HEK293T (cell line): ENCODE results near the gene BEND7.
A peak's percentile ranks its signal among the peaks of the same experiment; 100 is the strongest.

ENCODE experiments used
- CTCF ChIA-PET: fragments of 350-600 bp; formaldehyde crosslinking; extraction: SDS; loops from one replicate; lab custom pipeline; 2021; ENCODE audit warnings: antibody characterized with exemption, inconsistent platforms; lab: Yijun Ruan, JAX
- POLR2A ChIA-PET: fragments of 350-600 bp; formaldehyde crosslinking; extraction: SDS; loops from one replicate; lab custom pipeline; 2020; ENCODE audit warnings: antibody characterized with exemption, inconsistent platforms; lab: Yijun Ruan, JAX
- DNase-seq: peaks from one replicate; pipeline ENCODE4 v3.0.0; 2012; ENCODE audit warnings: mixed read lengths; ENCODE audit errors: extremely low spot score
- ARNT ChIP-seq: fragments of 450-650 bp; IDR thresholded peaks from 2 replicates; pipeline ENCODE4 v1.6.1; 2017; ENCODE audit warnings: mild to moderate bottlenecking
- BHLHE40 ChIP-seq: fragments of 450-650 bp; IDR thresholded peaks from 2 replicates; pipeline ENCODE4 v1.6.1; 2016; ENCODE audit warnings: mild to moderate bottlenecking, moderate library complexity, borderline replicate concordance
- CTBP1 ChIP-seq: fragments of 450-650 bp; IDR thresholded peaks from 2 replicates; pipeline ENCODE4 v1.6.1; 2016; ENCODE audit warnings: borderline replicate concordance
- ELF4 ChIP-seq: fragments of 450-650 bp; IDR thresholded peaks from 2 replicates; pipeline ENCODE4 v1.6.1; 2017; ENCODE audit warnings: antibody characterized with exemption
- FOXA1 ChIP-seq: fragments of 450-650 bp; IDR thresholded peaks from 2 replicates; pipeline ENCODE4 v1.6.1; 2016; ENCODE audit warnings: mild to moderate bottlenecking
- FOXK2 ChIP-seq: fragments of 450-650 bp; IDR thresholded peaks from 2 replicates; pipeline ENCODE4 v1.6.1; 2016; ENCODE audit warnings: mild to moderate bottlenecking
- FOXM1 ChIP-seq: fragments of 450-650 bp; IDR thresholded peaks from 2 replicates; pipeline ENCODE4 v1.6.1; 2017; ENCODE audit warnings: mild to moderate bottlenecking, borderline replicate concordance
- HDGF ChIP-seq: fragments of 450-650 bp; IDR thresholded peaks from 2 replicates; pipeline ENCODE4 v1.6.1; 2017; ENCODE audit warnings: antibody characterized with exemption, borderline replicate concordance
- L3MBTL2 ChIP-seq: fragments of 450-650 bp; conservative IDR thresholded peaks from 2 replicates; pipeline ENCODE4 v1.6.1; 2016; ENCODE audit warnings: mild to moderate bottlenecking
- LEF1 ChIP-seq: fragments of 450-650 bp; IDR thresholded peaks from 2 replicates; pipeline ENCODE4 v1.6.1; 2017; ENCODE audit warnings: mild to moderate bottlenecking, borderline replicate concordance
- NFRKB ChIP-seq: fragments of 450-650 bp; IDR thresholded peaks from 2 replicates; pipeline ENCODE4 v1.6.1; 2016; ENCODE audit warnings: mild to moderate bottlenecking, moderate library complexity
- SP1 ChIP-seq: fragments of 450-650 bp; IDR thresholded peaks from 2 replicates; pipeline ENCODE4 v1.6.1; 2017
- SUZ12 ChIP-seq: fragments of 450-650 bp; IDR thresholded peaks from 2 replicates; pipeline ENCODE4 v1.6.1; 2016; ENCODE audit warnings: mild to moderate bottlenecking
- TARDBP ChIP-seq: fragments of 450-650 bp; IDR thresholded peaks from 2 replicates; pipeline ENCODE4 v1.6.1; 2016
- ZNF384 ChIP-seq: fragments of 450-650 bp; IDR thresholded peaks from 2 replicates; pipeline ENCODE4 v1.6.1; 2016
- TF ChIP-seq, protein P1 (sequence below): fragments of 450-650 bp; IDR thresholded peaks from 2 replicates; pipeline ENCODE4 v1.6.1; 2016

The BEND7 gene

DNA sequence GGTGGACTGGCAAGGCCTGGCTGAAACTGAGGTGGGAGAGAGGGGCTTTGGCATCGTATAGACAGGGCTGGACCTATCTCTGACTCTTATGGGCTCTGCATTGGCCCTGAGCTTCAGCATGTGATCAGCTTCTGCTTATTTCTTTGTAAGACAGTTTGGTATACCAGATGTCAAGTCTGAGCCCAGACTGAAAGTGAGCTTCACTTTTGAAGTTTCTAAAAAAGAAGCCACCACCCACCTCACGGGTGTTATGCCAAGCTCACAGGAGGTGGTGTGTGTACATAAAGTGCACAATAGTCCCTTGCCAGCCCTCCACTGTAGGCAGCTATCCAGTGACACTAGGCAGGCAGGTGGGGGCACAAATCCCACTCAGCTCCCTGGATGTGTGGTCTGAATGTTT lies 112.1 kb downstream of the BEND7 start:
- TF ChIP-seq TARDBP: no peak
- TF ChIP-seq FOXA1: no peak
- TF ChIP-seq FOXM1: no peak
- TF ChIP-seq BHLHE40: no peak
- no peak for TF ChIP-seq ELF4
- TF ChIP-seq ZNF384: no peak
- TF ChIP-seq NFRKB: no peak
- POLR2A ChIA-PET: no interaction called here
- no peak for DNase-seq
- CTCF ChIA-PET: interaction anchor here (1.0 kb wide), 1 partner anchor 24 kb away, joined by 5 read pairs; no protein-coding TSS in a partner anchor

DNA sequence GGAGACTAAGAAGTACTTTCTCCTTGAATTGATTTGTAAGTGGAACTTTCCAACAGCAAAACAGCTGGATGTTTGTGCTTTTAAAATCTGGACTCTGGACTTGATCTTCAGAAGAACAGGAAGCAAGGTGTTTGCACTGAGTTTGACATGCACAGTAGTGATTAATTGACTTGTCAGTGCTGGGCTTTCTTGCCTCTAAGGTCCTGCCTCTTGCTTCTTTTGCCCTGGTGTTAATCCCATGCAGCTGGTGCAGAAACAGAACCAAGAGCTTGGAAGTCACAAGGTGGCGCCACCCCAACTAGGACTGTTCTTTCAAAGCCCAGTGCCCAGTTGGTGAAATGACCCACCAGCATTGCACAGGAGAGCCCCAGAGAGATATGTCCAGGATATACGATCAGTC lies 114.0 kb downstream of the BEND7 start:
- CTCF ChIA-PET: interaction anchor here (1.2 kb wide), 1 partner anchor 43 kb away, joined by 3 read pairs; no protein-coding TSS in a partner anchor

DNA sequence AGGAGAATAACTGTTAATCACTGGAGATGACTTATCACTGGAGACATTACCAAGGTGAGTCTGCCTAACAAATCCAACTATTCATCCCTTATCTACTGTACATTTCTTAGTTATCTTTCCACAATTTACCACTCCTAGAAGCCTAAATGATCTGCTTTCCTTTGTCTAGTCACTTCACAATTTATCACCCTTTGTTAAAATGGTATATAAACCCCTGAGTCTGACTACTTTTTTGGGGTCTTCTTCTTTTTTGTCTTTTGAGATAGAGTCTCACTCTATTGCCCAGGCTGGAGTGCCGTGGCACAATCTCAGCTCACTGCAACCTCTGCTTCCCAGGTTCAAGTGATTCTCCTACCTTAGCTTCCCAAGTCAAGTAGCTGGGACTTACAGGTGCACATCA lies 114.7 kb downstream of the BEND7 start:
- CTCF ChIA-PET: interaction anchor here (1.2 kb wide), 1 partner anchor 42 kb away, joined by 3 read pairs; no protein-coding TSS in a partner anchor
- DNase-seq: no peak
- POLR2A ChIA-PET: no interaction called here
- TF ChIP-seq ZNF384: no peak
- TF ChIP-seq FOXM1: no peak
- no peak for TF ChIP-seq LEF1
- no peak for TF ChIP-seq ARNT
- TF ChIP-seq, protein P1, sequence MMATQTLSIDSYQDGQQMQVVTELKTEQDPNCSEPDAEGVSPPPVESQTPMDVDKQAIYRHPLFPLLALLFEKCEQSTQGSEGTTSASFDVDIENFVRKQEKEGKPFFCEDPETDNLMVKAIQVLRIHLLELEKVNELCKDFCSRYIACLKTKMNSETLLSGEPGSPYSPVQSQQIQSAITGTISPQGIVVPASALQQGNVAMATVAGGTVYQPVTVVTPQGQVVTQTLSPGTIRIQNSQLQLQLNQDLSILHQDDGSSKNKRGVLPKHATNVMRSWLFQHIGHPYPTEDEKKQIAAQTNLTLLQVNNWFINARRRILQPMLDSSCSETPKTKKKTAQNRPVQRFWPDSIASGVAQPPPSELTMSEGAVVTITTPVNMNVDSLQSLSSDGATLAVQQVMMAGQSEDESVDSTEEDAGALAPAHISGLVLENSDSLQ: no peak
- no peak for TF ChIP-seq SP1
- no peak for TF ChIP-seq FOXK2

More for the DNA sequence above, 114.0 kb downstream of the BEND7 start:
- TF ChIP-seq BHLHE40 (no peak), FOXM1 (no peak), SP1 (no peak), CTBP1 (no peak), ZNF384 (no peak), L3MBTL2 (no peak), LEF1 (no peak), ELF4 (no peak), FOXK2 (no peak), NFRKB (no peak), SUZ12 (no peak), ARNT (no peak), HDGF (no peak)
- TF ChIP-seq, protein P1: no peak
- POLR2A ChIA-PET: no interaction called here
- DNase-seq: peak; percentile 45

DNA sequence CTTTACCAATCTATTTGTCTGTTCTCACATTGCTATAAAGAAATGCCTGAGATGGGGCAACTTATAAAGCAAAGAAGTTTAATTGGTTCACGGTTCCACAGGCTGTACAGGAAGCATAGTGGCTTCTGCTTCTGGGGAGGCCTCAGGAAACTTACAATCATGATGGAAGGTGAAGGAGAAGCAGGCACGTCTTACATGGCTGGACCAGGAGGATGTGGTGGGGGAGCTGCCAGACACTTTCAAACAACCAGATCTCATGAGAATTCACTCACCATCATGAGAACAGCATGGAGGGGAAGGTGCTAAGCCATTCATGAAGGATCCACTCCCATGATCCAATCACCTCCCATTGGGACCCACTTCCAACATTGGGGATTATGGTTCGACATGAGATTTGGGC lies 115.9 kb downstream of the BEND7 start:
- CTCF ChIA-PET: interaction anchor here (0.6 kb wide), 1 partner anchor 31 kb away, joined by 4 read pairs; no protein-coding TSS in a partner anchor
- DNase-seq: no peak
- POLR2A ChIA-PET: no interaction called here
- TF ChIP-seq L3MBTL2 (no peak), BHLHE40 (no peak), FOXA1 (no peak), FOXK2 (no peak), SP1 (no peak), HDGF (no peak)
- TF ChIP-seq, protein P1: no peak

DNA sequence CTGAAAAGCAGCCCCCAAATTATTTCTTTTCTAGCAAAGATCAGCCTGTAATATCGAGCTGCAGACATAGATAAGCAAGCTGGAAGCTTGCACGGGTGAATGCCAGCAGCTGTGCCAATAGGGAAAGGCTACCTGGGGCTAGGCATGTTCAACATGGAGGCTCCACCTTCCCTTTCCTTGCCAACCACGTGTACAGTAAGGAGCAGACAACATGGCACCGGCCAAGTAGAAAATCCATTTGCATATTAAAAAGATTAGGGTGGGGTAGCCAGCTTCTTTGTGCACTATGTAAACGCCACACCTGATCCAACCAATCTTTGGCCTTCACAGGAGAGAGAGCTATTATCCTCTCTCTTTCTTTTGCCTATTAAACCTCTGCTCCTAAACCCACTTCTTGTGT lies 124.0 kb downstream of the BEND7 start:
- CTCF ChIA-PET: interaction anchor here (1.1 kb wide), 2 partner anchors 36 to 132 kb away, joined by 3 read pairs; no protein-coding TSS in a partner anchor

More for the DNA sequence above, 124.0 kb downstream of the BEND7 start:
- no peak for DNase-seq
- POLR2A ChIA-PET: interaction anchor here (1.1 to 1.2 kb wide), 2 partner anchors 16 to 133 kb away, joined by 3 read pairs; no protein-coding TSS in a partner anchor
- no peak for TF ChIP-seq ARNT
- no peak for TF ChIP-seq HDGF
- no peak for TF ChIP-seq L3MBTL2
- no peak for TF ChIP-seq ELF4
- no peak for TF ChIP-seq NFRKB
- no peak for TF ChIP-seq BHLHE40
- no peak for TF ChIP-seq SP1
- TF ChIP-seq, protein P1: no peak
- TF ChIP-seq FOXK2: no peak
- no peak for TF ChIP-seq TARDBP
- TF ChIP-seq LEF1: no peak
- TF ChIP-seq SUZ12: no peak
- no peak for TF ChIP-seq CTBP1
- TF ChIP-seq FOXA1: no peak
- TF ChIP-seq FOXM1: no peak
